HG03135 (cell line): ENCODE results near the gene ELP4.
A peak's percentile ranks its signal among the peaks of the same experiment; 100 is the strongest.

ENCODE experiments used
- ATAC-seq: cut with Tn5 transposase; IDR thresholded peaks from one replicate; pipeline ENCODE4 v1.9.1; 2021; ENCODE audit warnings: mild to moderate bottlenecking, moderate library complexity; ENCODE audit not compliant: unreplicated experiment

ELP4 gene

DNA sequence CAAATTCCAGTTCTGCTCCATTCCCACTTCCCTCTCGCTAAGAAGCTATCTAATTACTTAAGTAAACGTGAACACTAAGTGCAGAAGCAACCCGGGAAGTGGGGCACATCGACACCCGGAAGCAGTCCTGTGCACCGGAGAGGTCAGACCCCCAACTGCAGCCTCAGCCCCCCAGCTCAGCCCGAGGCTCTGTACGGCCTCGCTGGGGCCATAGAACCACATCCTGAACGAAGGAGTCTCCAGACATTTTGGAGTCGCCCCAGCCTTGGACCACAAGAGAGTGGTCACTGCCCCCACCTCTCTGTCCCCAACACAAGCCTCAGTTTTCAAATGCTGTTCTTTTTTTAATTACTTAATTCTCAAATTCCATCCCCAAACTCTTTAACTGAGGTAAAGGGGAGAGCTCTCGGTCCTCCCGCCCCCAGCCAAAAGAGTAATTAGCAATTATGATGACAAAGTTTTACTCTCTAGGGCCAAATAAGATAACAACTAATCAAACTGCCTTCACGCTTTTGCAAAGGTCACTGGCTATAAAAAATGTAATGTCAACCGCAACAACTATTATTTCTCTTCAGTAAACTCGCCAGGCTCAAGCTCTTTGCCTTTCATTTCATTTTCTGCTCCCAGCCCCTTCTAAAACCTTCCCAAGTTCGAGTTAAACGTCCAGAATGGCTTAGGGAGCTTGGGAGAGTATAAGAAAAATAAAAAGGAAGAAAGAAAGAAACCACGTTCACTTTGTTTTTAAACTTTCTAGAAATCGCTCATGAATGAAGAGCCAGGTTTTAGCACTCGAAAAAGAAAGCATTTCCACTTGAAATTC lies 299.4 kb downstream of the ELP4 start:
- no peak for ATAC-seq

DNA sequence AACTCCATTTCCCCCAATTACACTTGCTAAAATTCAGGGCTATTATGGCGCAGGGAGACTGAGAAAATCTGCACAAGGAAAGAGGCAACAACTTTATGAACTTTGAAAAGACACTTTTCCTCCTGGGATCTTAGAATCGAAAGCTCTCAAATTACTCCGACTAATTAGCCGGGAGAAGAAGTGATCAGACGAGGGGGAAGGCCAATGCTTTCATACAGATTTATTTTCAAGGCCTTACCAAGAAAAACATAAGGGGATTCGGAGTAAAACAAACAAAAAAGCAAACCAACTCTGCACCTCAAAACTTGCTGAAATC lies 299.9 kb downstream of the ELP4 start:
- no peak for ATAC-seq

GRCh38 chr11:31809857-31810778 lies 300.6 kb downstream of the ELP4 start:
- ATAC-seq = no peak

GRCh38 chr11:31810779-31811647 lies 301.4 kb downstream of the ELP4 start, which contains the start of gene PAX6:
PAX6 (minus strand) TSS chr11:31811322; CDS start chr11:31806411, 4,911 bp downstream.
- ATAC-seq = peak; percentile 62

DNA sequence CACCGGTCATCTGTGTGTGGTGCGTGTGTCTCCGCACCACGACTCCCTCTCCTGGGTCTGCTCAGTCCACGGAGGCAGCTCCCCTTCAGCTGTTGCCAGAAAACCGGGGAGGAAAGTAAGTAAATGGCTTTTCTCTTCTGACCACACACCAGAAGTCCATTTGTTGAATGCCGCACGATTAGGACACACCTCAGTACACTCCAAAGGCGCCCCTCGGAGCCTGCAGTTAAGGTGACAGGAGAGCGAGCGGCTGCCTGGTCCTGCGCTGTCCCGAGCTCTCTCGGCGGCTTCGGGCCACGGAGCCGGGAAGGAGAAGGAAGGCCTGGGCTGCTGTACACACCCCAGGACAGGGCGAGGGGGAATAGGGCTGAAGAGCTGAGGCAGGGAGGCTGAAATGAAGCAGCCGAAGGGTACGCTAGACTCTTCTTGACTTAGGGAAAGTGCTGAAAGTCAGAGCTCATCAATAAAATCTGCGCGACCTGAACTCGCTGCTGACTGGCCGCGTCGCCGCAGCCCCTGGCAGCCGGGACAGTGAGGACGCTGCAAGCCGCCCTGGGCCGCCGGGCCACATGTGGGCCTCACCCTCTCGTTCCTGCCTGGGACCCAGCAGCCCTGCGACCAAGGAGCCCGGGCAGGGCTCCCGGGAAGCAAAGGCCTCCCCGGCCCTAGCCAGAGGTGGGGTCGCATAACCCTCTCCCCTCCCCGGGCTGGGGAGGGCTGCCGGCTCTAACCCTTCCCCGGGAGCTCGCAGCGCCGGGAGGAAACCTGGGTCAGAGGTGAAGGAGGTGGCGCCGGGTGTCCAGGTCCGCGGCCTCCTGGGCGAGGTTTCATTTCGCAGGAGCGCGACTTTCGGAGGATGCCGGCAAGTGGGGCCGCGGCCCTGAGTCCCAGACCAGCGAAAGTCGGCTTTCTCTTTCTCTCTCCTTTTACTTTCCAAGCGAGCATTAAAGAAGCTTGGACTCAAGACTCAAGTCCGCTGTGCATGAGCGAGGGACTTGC lies 303.1 kb downstream of the ELP4 start:
- no peak for ATAC-seq

DNA sequence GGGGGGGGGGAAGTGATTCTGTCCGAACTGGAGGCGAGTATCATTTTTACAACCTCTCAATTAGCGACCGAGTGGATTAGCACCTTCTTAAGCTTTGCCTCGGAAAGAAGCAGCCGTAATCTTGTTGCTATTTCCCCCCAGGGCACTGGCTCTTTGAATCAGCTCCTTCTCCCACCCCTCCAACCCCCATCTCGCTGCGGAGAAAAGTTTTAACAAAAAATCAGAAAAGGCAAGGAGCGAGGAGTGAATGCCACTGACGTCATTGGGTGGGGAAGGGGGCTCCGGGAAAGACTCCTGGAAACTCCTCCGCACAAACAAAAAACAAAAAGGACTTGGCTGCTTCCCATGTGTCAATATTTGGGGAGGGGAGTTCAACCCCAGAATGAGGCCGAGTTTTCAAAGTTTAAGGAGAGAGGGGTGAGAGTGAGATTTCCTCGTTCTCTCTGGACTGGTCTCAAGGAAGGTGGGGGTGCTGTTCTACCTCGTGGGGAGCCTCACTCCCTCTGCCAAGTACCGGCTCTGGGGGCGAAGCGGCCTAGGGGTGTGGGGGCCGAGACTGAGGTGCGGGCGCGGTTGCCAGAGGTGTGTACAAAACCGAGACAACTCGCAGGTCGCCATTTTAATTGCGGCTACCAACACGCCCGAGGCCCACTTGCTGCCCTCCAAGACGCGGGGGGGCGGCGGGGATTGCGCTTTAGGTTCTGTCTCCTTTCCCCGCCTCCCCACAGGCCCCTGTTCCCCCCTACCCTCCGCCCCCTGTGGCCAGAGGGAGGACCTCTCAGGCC lies 304.0 kb downstream of the ELP4 start:
- no peak for ATAC-seq

- ATAC-seq = no peak
These were observed 304.8 kb downstream of the ELP4 start for GRCh38 chr11:31814176-31814868.

DNA sequence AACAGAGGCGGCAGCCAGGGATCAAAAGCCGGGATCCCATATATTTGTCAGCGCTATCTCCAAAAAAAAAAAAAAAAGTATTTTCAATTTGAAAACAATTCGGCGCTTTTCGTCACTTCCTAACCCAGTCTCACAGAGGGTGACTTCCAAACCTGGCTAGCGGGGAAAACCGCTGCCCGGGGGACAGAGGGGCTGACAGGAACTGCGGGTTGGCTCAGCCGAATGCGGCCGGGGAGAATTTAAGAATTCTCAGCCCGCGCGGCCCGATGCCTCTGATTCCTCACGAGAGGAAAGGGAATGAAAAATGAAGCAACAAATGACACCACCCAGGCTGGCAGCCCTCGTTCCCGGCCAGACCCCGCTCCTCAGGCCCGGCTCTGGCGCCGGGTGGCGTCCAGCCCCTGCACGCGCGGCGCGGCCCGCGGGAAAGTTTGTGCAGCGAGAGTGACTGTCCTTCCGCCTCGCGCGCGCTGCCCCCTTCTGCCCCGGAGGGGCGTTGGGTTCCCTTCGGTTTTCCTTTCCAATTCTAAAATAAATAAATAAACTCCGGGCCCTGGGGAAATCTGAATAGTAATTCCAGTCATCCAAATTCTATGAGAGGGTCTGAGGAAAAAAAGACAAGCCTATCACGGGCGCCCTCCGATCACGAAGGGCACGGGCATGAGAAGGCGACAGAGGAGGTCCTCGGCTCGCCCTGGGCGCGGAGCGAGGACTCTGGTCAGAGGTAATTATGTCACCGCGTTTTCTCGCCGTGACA lies 306.3 kb downstream of the ELP4 start:
- ATAC-seq = no peak

- ATAC-seq = no peak
These were observed 307.0 kb downstream of the ELP4 start for GRCh38 chr11:31816468-31817053.

DNA sequence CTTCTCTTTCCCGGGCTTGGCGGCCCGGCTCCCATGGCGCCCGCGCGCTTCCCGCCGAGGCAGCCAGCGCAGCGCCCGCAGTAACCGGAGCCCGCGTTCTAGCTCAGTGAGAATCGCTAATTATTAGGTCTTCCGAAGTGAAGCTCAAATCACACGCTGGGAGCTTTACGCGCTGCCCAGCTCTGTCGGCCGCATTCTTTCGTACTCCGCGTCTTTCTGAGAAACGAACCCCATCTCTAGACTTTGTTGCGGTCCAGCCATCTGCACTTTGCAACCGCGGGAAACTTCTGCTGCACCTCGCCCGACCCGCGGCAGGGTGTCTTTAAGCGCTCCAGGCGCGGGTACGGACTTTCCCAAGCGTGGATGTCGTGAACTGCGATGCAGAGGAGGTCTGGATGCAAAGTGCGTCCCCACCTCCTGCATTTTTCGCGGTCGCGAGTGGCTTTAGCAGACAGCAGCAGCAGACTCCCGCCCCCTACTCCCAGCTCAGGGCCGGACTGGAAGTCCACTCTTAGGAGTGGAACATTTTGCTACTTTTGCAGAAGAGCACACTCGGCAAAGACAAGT lies 307.6 kb downstream of the ELP4 start:
- ATAC-seq = no peak

GRCh38 chr11:31817621-31818424 lies 308.3 kb downstream of the ELP4 start:
- ATAC-seq = no peak

DNA sequence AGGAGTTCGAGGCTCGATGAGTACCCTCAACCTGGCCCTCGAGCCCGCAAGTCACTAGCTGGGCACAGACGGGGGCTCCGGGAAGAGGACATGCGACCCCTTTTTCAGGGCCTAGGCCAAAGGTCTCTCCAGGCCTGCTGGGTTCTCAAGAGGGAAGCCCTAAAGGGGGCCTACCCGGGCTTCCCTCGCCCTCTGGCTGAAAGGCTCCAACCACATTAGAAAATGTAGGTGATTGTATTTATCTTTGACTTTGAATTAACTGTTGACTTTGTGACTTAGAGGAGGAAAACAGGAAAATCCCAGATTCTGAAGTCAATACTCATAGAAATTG lies 308.8 kb downstream of the ELP4 start:
- no peak for ATAC-seq

- no peak for ATAC-seq
These were observed 309.3 kb downstream of the ELP4 start for GRCh38 chr11:31818874-31819331.

GRCh38 chr11:31819621-31820437 lies 310.3 kb downstream of the ELP4 start:
- no peak for ATAC-seq

GRCh38 chr11:31820438-31820818 lies 310.9 kb downstream of the ELP4 start:
- no peak for ATAC-seq
